Muscle of leg (tissue), 11 donors: ENCODE data around the gene NCOA6. TPM values are rescaled to one million over a fixed set of nuclear protein-coding genes. Genes with fewer than 3 reads are reported as not detected.
A peak's percentile ranks its signal among the peaks of the same experiment; 100 is the strongest.

ENCODE experiments used
- DNase-seq: peaks from one replicate; pipeline ENCODE4 v3.0.0; 2013
- H3K27ac ChIP-seq: one replicate; pipeline ENCODE4 v1.5.1; 2013; ENCODE audit warnings: mild to moderate bottlenecking, low read length, control low read depth
- H3K27me3 ChIP-seq: one replicate; pipeline ENCODE4 v1.6.1; 2013; ENCODE audit warnings: low read length; ENCODE audit not compliant: control insufficient read depth, insufficient read depth
- H3K36me3 ChIP-seq: one replicate; pipeline ENCODE4 v1.6.1; 2013; ENCODE audit warnings: low read length; ENCODE audit not compliant: control insufficient read depth, insufficient read depth
- H3K4me1 ChIP-seq: one replicate; pipeline ENCODE4 v1.6.1; 2013; ENCODE audit warnings: low read length; ENCODE audit not compliant: control insufficient read depth, insufficient read depth
- H3K4me3 ChIP-seq: one replicate; pipeline ENCODE4 v1.5.1; 2013; ENCODE audit warnings: low read length, control low read depth
- H3K9me3 ChIP-seq: replicated peaks from 2 replicates; pipeline ENCODE4 v1.6.1; 2013; ENCODE audit warnings: low read depth, low read length; ENCODE audit not compliant: control insufficient read depth
- WGBS: methylation state at CpG from one replicate; pipeline ENCODE4 v1.1.5; 2013; ENCODE audit warnings: missing lambda C conversion rate; ENCODE audit not compliant: insufficient coverage; 5-methylcytosine and 5-hydroxymethylcytosine counted together
- polyA plus RNA-seq, 8 donors: library from polyadenylated mRNA; unstranded; fragments of 120-200 nt; gene quantifications; one replicate each; pipeline versions ENCODE4 v1.2.1 to v1.2.3, GENCODE V29; 2013; ENCODE audit warnings: inconsistent platforms in 1 of 8, low replicate concordance in 1 of 8; ENCODE audit not compliant: insufficient read length in 8 of 8, insufficient read depth in 1 of 8
- total RNA-seq: library from RNA; stranded (reverse); fragments of 120-200 nt; gene quantifications from one replicate; pipeline ENCODE4 v1.2.4, GENCODE V29; 2013

NCOA6 gene
- total and polyA plus RNA-seq, 9 donors = 11.3 to 30.0 (median 26.7) TPM

DNA sequence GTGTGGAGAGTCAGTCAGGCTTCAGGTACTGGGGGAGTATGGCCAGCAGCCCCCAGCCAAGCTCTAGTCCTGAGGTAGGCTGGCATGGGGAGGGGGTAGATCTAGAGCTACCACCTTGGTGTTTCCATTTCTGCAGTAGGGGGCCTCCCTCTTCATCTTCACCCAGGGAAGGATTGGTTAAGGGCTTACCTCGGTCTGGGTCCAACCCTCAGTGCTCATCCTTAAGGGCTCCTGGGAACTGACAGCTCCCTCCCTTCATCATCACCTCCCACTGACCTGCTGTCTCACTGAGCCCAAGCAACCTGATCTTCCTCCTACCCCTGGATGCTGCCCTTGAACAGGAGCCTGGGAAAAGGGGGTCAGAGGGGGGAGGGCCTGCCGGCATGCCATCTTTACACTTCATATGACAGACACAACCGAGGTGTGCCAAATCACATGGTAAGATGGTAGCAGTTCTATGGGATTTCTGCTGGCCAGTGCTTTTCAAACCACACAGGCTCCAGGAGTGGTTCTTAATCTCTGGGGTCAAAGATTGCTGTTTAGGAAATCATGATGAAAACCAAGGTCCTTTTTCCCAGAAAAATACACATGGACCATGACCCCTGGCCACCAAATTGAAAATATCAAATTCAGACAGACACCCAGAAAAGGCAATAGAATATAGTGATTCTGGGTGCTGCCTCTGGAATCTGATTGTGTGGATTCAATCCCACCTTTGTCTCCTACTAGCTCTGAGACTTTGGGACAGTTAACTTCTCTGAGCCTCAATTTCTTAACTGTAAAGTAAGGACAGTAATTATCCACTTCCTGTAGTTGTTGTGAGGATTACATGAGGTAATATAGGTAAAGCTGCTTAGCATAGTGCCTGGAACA lies 118.3 kb downstream of the NCOA6 start:
- Histone ChIP-seq H3K27ac (no peak overlapping the region), H3K4me3 (no peak overlapping the region), H3K9me3 (no peaks in the 10 kb centered on the region), H3K36me3 (peaks cover 2% of the 10 kb centered on the region), H3K4me1 (peaks cover 34% of the 10 kb centered on the region), H3K27me3 (peaks cover 14% of the 10 kb centered on the region)
- WGBS = no CpG with 5 or more reads among the region's 3 CpGs
- DNase-seq = no peak

DNA sequence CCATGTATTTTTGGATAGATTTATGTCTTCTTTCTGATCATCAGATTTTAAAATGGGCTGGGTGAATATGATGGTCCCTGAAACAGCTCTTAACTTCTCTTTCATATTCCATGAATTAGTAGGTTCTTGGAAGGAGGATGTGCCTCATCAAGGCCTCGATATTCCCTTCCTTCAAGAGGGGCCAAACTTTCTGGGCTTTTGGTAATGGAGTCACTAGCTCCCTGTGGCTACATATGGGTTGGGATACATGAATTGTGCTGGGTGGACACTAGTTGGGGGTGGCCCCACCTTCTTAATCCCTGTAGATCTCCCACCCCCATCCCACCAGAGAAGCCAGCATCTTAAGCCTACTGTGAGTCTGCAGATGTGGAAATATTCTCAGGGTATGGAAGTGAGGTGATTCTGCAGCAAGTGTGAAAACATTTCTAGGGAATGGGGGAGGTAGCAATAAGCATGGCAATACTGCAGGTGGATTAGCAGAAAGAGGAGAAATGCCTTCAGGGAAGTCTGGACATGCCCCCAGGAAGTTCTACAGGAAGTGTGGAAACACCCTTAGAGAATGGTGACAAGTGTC lies 119.1 kb downstream of the NCOA6 start:
- peaks cover 21% of the 10 kb centered on the region for H3K27me3 ChIP-seq
- no peaks in the 10 kb centered on the region for H3K9me3 ChIP-seq
- no peaks in the 10 kb centered on the region for H3K36me3 ChIP-seq
- H3K27ac ChIP-seq = peak overlapping the region; percentile 86
- H3K4me3 ChIP-seq = no peak overlapping the region
- no peak for DNase-seq
- peaks cover 34% of the 10 kb centered on the region for H3K4me1 ChIP-seq
- no CpG with 5 or more reads among the region's 1 CpG for WGBS

- H3K4me3 ChIP-seq = no peak overlapping the region
- peak; percentile 13 for DNase-seq
- no peaks in the 10 kb centered on the region for H3K9me3 ChIP-seq
- H3K4me1 ChIP-seq = peaks cover 33% of the 10 kb centered on the region
- H3K27ac ChIP-seq = peak overlapping the region; percentile 86
- no peaks in the 10 kb centered on the region for H3K36me3 ChIP-seq
- H3K27me3 ChIP-seq = peaks cover 21% of the 10 kb centered on the region
- 60% methylated on average over 1 of the region's 6 CpGs for WGBS
Measured at GRCh38 chr20:34705397-34706301, 119.8 kb downstream of the NCOA6 start.

DNA sequence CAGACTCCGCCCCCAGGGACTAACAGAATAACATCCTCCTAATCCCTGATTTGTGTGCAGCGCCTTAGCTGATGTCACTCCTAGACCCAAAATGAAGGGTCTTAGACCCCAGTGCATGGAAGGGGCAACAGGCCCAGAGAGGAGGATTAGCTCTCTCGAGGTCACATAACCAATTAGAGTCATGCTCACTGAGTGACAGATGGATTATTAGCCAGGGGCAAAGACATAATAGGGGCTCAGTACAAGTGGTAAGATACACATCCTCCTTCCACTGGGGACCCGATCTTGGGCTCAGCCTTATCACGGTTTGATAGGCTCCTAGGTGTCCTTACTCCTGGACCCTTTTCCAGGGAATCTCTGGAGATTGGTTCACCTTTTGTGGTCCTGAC lies 120.4 kb downstream of the NCOA6 start:
- Histone ChIP-seq H3K27me3 (peaks cover 21% of the 10 kb centered on the region), H3K4me1 (peaks cover 27% of the 10 kb centered on the region), H3K36me3 (no peaks in the 10 kb centered on the region), H3K4me3 (peak overlapping the region; percentile 59), H3K9me3 (no peaks in the 10 kb centered on the region), H3K27ac (peak overlapping the region; percentile 86)
- whole genome bisulfite sequencing = 47% methylated on average over 2 of the region's 5 CpGs
- no peak for DNase-seq

DNA sequence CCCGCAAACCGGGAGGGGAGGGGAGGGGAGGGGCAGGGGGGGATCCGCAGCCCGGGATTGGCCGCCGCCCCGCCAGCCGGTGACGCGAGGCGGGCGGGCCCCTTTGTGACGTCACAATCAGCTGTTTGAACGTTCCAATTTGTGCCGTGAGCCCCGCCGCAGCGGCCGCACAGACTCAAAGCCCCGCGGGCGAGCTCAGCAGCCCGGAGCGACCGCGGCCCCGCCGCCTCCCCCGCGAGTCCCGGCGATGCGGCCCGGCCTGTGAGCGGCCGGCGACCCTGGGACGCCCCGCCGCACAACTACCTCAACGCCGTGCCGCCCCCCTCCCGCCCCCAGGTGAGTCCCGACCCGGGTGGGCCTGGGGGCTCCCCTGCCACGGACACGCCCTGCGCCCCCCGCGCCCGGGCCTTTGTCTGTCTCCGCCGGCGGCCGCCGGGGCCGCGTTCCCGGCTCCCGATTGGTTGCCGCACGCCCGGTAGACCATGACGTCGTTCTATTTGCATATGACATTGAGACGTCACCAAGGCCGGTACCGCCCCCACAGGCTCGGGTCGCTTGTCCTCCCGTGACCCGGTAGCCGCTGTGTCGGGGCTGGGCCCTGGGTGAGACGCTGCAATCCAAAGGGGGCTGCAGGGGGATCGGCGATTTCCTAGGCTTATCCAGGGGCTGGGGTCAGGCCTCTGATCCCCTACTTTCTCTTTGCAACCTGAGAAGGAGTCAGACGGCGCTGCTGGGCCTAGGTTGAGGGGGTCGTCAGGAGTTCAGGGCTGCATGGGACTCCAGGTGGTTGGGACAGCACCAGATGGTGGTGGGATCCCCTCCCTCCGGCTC lies 121.1 kb downstream of the NCOA6 start, which contains the start of gene TP53INP2:
TP53INP2 (plus strand) TSS at position 168 of the 831 bp plus-strand sequence. CDS start 4,396 bp downstream, outside the sequence.
- H3K4me3 ChIP-seq = peak within 1 kb of the TSS; percentile 59
- H3K27me3 ChIP-seq = peaks cover 21% of the 10 kb centered on the region
- H3K27ac ChIP-seq = peak within 1 kb of the TSS; percentile 86
- H3K9me3 ChIP-seq = no peaks in the 10 kb centered on the region
- H3K4me1 ChIP-seq = peaks cover 27% of the 10 kb centered on the region
- peak; percentile 93 for DNase-seq
- under 1% methylated on average over 69 of the region's 82 CpGs for WGBS
- no peaks in the 10 kb centered on the region for H3K36me3 ChIP-seq

DNA sequence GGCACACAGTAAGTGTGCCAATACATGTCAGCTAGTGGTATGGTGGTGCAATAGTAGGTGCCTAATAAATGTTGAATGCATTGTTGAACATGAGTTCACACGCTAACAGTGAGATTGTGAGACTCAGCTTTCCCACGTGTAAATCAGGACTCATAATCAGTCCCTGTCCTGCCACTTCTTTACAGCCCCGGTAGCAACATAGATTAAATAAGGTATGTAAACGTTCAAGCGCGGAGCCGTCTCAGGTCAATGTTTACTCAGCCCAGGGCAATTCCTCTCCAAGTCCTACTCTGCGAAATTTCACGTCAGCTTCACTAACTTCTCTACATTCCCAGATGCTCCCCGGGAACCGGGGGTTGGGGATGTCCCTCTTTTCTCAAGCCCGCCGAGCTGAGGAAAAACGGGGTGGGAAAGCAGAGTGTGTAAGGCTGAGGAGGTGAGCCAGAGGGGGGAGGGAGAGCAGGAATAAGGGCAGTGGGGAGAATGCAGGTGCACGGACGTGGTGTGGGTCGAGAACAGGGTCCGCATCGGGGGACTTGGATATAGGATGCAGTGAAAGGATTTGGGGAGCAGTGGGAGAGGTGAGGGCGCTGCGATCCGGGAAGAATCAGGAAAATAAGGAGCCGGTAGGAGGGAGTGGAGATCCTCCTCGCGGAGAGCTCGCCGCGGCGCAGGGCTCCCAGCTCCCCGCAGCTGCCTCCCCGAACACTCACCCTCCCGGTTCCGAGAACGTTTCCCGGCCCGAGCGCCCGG lies 121.9 kb downstream of the NCOA6 start:
- no peaks in the 10 kb centered on the region for H3K9me3 ChIP-seq
- H3K36me3 ChIP-seq = no peaks in the 10 kb centered on the region
- peak; percentile 43 for DNase-seq
- H3K4me1 ChIP-seq = peaks cover 23% of the 10 kb centered on the region
- peak overlapping the region; percentile 59 for H3K4me3 ChIP-seq
- peaks cover 21% of the 10 kb centered on the region for H3K27me3 ChIP-seq
- 2% methylated on average over 10 of the region's 38 CpGs for WGBS
- H3K27ac ChIP-seq = peak overlapping the region; percentile 78

GRCh38 chr20:34703061-34703423 lies 122.4 kb downstream of the NCOA6 start:
- WGBS = 86% methylated on average over 1 of the region's 3 CpGs
- no peaks in the 10 kb centered on the region for H3K9me3 ChIP-seq
- H3K36me3 ChIP-seq = no peaks in the 10 kb centered on the region
- no peak for DNase-seq
- H3K4me1 ChIP-seq = peaks cover 23% of the 10 kb centered on the region
- H3K27me3 ChIP-seq = peaks cover 22% of the 10 kb centered on the region
- H3K27ac ChIP-seq = no peak overlapping the region
- H3K4me3 ChIP-seq = no peak overlapping the region

DNA sequence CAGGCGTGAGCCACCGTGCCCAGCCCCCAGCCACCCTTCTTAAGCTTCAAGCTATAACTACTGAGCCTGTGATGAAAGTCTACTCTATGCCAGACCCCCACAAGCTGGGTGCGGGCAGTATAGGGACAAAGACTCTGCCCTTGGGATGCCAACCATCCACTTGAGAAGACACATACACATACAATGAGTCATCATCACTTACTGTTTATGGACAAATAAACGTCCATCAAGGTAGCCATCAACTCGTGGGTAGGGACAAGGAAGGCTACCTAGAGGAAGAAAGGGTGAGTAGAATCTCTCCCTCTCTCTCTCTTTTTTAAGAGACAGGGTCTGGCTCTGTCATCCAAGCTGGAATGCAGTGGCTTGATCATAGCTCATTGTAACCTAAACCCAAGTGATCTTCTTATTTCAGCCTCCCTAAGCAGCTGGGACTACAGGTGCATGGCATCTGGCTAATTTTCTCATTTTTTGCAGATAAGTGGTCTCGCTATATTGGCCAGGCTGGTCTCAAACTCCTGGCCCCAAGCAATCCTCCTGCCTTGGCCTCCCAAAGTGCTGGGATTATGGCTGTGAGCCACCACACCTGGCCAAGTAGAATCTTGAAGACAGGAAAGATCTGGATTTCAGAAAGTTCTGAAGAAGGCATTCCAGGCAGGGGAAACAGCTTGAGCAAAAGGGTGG lies 123.9 kb downstream of the NCOA6 start:
- Histone ChIP-seq H3K36me3 (no peaks in the 10 kb centered on the region), H3K27ac (no peak overlapping the region), H3K9me3 (no peaks in the 10 kb centered on the region), H3K4me1 (peaks cover 23% of the 10 kb centered on the region), H3K27me3 (peaks cover 23% of the 10 kb centered on the region), H3K4me3 (no peak overlapping the region)
- no peak for DNase-seq
- 94% methylated on average over 3 of the region's 6 CpGs for WGBS
